K562 treated with DMSO at 1 percent for 24 hours (cell line): ENCODE data around the gene ATXN1L. TPM values are rescaled to one million over a fixed set of nuclear protein-coding genes. Genes with fewer than 3 reads are reported as not detected.

Source experiments
- total RNA-seq: library from RNA; unstranded; fragments of 300-600 nt; gene quantifications from 2 replicates; pipeline ENCODE4 v1.2.3, GENCODE V29; 2022; ENCODE audit warnings: low read depth; ENCODE audit not compliant: insufficient read depth

The ATXN1L gene, protein sequence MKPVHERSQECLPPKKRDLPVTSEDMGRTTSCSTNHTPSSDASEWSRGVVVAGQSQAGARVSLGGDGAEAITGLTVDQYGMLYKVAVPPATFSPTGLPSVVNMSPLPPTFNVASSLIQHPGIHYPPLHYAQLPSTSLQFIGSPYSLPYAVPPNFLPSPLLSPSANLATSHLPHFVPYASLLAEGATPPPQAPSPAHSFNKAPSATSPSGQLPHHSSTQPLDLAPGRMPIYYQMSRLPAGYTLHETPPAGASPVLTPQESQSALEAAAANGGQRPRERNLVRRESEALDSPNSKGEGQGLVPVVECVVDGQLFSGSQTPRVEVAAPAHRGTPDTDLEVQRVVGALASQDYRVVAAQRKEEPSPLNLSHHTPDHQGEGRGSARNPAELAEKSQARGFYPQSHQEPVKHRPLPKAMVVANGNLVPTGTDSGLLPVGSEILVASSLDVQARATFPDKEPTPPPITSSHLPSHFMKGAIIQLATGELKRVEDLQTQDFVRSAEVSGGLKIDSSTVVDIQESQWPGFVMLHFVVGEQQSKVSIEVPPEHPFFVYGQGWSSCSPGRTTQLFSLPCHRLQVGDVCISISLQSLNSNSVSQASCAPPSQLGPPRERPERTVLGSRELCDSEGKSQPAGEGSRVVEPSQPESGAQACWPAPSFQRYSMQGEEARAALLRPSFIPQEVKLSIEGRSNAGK
- 6.9 and 7.8 TPM in 2 replicates for total RNA-seq

DNA sequence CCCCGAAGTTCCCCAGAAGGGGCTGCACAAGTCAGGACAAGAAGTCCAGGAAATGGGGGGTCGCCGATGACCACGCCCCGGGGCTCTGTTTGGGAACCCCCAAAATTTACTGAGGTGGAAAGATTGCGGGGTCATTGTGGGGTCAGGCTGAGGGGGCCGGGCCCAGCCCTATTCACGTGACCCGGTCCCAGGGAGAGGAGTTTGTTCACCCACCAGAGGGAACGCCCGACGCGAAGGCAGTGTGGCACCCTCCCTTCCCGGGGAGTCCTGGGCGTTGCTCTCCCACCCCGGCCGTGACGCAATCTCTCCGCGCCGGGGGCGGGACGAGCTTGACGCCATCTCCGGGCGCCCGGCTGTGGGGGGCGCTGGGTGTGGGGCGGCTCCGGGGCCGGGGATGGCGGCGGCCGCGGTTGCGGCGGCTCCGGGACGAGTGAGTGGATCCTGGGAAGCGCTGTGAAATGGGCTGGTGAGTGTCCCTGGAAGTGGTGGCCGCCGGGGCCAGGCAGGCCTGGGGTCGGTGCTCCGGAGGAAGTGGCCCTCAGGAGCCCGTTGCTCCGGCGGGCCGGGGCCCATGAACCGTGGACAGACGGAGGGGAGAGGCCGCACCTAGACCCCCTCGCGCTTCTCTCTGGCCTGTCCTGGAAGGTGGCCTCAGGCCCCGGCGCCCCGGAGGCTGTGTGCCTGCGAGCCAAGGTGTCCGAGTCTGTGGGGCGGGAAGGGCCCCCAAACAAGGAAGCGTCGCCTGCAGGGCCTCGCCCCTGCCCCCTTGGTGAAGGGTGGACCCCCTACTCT lies at the start of gene ATXN1L:
ATXN1L (plus strand) TSS at position 338 of the 792 bp plus-strand sequence. CDS start 3,765 bp downstream, outside the sequence.

DNA sequence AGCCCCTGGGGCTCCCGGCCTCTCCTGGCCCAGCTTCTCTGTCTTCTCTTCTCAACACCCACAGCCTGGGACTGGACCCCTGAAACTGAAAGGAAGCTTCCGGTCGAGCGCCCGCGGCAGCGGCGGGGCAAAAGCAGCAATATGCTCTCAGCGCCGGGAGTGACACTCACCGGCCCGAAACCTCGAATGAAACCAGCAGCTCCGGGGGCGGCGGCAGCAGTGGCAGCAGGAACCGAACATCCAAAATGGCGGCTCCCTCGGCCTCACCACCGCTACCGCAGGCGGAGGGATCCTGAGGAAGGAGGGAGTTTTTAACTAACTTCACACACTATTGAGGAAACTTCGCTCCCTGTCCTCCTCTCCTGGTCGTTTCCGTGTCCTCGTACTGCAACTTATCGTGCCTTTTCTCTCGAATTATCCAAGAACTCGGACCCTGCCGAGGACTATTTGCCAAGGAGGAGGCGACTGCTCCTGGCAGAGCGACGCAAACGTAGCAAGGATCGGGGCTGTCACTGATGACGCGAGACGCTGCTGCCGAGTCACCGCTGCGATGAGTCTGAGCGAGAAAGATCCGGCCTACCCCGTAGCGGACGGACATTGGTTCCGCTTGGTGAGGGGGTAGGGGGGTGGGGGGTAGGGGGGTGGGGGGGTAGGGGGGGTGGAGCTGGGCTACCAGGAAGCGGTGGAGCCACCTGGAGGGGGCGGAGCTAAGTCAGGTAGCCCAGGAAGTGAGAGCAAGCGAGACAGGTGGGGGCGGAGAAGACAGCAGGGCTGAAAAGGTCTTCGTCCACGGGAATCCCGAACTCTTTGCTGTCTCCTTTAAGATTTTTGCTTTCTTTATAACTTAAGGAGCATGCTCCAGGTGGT lies 37.0 kb upstream of the ATXN1L start, which contains the start of gene AP1G1:
AP1G1 (minus strand) TSS at position 242 of the 867 bp plus-strand sequence. CDS start 19,355 bp downstream, outside the sequence.

DNA sequence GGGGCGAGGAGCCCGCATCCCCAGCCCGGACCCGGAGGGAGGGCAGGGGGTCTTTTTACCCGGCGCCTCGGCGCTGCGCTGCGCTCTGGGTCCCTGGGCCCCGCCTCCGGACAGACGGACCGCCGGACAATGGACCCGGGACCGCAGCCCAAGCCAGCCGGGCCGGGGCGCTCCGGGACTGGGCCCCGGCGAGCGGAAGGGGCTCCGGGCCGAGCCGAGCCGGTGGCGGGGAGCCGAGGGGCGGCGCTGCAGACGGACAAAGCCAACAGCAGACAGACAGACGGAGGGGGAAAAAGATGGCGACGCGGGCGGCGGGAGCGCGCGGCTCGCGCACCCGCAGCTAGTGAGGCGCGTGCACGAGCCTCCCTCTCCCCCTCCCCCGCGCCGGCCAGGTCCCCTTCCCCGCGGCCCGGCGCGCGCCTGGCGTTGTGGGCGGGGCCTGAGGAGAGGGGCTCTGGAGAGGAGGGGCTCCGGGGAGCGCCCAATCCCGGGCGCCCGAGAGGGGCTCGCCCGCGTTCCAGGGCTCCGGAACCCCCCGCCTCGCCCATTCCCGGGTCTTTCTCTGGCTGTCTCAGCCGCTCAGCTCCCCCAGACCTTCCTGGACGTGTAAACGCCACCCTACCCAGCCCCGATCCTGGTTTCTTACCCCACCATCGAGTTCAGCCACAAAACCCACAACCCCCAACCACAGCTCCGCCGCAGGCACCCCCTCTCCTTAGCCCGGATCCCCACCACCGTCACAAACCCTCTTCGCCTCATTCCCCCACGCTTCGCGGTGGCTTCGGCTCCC lies 38.3 kb downstream of the ATXN1L start, which contains the start of gene ZNF821:
ZNF821 (minus strand) TSS at position 334 of the 790 bp plus-strand sequence. CDS start 4,236 bp downstream, outside the sequence.

DNA sequence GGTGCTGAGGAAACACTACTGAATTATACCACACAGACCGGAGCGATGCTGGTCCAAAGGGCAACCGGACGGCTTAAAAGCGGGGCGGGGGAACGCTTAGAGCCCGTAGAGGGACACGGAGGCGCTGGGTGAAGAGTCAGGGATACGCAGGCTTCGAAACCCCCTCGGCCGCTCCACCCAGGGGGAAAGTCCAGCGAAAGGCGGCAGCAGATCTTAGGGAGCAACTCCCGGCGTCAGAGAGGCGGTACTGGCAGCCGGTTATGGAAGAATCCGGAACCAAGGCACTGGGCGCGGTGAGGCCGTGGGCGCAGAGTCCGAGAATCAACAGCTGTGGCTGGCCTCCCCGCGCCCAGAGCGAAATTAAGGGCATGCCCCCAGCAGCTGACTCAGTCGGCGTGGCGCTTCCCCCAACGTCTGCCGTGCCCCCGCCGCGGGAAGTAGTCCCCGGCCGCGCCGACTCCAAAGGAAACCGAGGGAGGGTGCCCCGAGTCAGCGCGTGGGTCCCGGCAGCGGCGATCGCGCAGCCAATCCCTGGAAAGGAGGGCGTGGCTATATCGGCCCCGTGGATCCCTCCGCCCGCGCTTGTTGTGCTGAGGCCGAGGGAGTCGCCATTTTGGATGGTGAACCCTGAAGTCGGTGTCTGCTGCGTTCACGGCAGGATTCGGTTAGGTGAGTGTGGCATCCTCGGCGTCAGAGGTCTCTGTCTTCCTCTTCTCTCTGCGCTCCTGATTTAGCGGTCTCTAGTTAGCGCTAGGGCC lies 49.3 kb downstream of the ATXN1L start, which contains the start of gene IST1:
IST1 (plus strand) TSS at position 611 of the 758 bp plus-strand sequence. CDS start 20,110 bp downstream, outside the sequence.

Other genes with a start within 250 kb of the ATXN1L start
- not detected in 2 replicates for gene MARVELD3, start 219.8 kb upstream of the ATXN1L start, total RNA-seq
- gene PHLPP2, start 121.3 kb upstream of the ATXN1L start, total RNA-seq = 2.4 and 3.0 TPM in 2 replicates
- gene AP1G1, start 37.1 kb upstream of the ATXN1L start, total RNA-seq = 36.2 and 36.7 TPM in 2 replicates
- 12.3 and 14.9 TPM in 2 replicates for gene ZNF821, start 38.2 kb downstream of the ATXN1L start, total RNA-seq
- gene IST1, start 49.6 kb downstream of the ATXN1L start, total RNA-seq = 125 and 136 TPM in 2 replicates
- 0.07 TPM in 1 of 2 replicates, not detected in the other for gene PKD1L3, start 154.4 kb downstream of the ATXN1L start, total RNA-seq
- gene DHODH, start 162.8 kb downstream of the ATXN1L start, total RNA-seq = 2.2 and 2.6 TPM in 2 replicates
- not detected in 2 replicates for gene HP, start 208.5 kb downstream of the ATXN1L start, total RNA-seq
- not detected in 2 replicates for gene HPR, start 217.2 kb downstream of the ATXN1L start, total RNA-seq
- gene TXNL4B, start 247.6 kb downstream of the ATXN1L start, total RNA-seq = 5.7 and 7.3 TPM in 2 replicates
- 58.3 and 63.1 TPM in 2 replicates for gene DHX38, start 247.9 kb downstream of the ATXN1L start, total RNA-seq